Ovary (tissue), 3 donors: ENCODE measurements around the gene ABCA10.

Experiments used
- CTCF ChIP-seq, 3 donors: fragments of 450-650 bp in 2 of 3; fragments of 200-600 bp in 1 of 3; IDR thresholded peaks; one replicate each; pipeline versions ENCODE4 v1.5.1 to v1.8.0; 2016 to 2022; ENCODE audit warnings: antibody characterized with exemption in 3 of 3, mild to moderate bottlenecking in 1 of 3
- EP300 ChIP-seq: sonication (generic); formaldehyde crosslinking; IDR thresholded peaks from one replicate; pipeline ENCODE4 v1.6.1; 2017; ENCODE audit warnings: antibody characterized with exemption
- POLR2A ChIP-seq: fragments of 450-650 bp; IDR thresholded peaks from one replicate; pipeline ENCODE4 v1.6.1; 2017; ENCODE audit warnings: antibody characterized with exemption, mild to moderate bottlenecking, moderate library complexity
- donor health status: DM: no; HTN: no; CAD: no.

- TF ChIP-seq CTCF (IDR thresholded peaks at IDR 0.05): no peak
- TF ChIP-seq POLR2A: no peak
- no peak for TF ChIP-seq EP300
Observed at GRCh38 chr17:69265873-69266272, 37.2 kb upstream of the ABCA10 start.
